GF-D8 (cell line): ENCODE measurements around the gene NUDT21.
A peak's percentile ranks its signal among the peaks of the same experiment; 100 is the strongest.

Source experiments
- DNase-seq: peaks from one replicate; lab custom pipeline; 2025; lab: John Stamatoyannopoulos, UW

The NUDT21 gene

DNA sequence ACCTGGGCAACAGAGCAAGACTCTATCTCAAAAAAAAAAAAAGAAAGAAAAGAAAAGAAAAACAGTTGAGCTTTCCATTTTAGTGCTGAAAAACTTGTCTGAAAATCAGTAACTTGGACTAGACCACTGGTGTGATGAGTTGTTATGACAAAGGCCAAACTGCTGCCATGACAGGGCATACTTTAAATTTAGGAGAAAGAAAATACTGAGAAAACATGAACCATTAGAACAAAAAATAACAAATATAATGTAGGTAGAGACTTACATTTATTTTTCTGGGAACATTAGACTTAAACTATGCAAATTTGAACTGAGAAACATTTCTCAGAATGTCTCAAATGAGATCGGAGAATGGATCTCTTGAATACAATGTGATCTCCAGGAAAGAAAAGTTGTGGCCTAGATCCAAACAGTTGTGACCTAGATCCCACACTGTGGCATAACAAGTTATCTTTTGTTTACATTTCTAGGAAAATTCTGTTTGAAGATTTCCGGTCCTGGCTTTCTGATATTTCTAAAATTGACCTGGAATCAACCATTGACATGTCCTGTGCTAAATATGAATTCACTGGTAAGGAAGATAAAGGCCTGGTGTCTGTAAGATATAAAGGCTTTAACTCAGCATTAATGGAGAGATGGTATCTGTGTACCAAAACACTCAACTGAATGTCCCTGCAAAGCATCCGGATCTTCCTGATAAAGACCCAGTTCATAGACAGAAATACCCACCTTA is 11.1 kb upstream of the NUDT21 start:
- DNase-seq: no peak

- no peak for DNase-seq
These were observed 9.0 kb upstream of the NUDT21 start for GRCh38 chr16:56460101-56460500.

GRCh38 chr16:56457927-56458470 is 6.9 kb upstream of the NUDT21 start:
- no peak for DNase-seq

- DNase-seq: peak; percentile 3
These were observed 889 bp upstream of the NUDT21 start for GRCh38 chr16:56451753-56452689.

DNA sequence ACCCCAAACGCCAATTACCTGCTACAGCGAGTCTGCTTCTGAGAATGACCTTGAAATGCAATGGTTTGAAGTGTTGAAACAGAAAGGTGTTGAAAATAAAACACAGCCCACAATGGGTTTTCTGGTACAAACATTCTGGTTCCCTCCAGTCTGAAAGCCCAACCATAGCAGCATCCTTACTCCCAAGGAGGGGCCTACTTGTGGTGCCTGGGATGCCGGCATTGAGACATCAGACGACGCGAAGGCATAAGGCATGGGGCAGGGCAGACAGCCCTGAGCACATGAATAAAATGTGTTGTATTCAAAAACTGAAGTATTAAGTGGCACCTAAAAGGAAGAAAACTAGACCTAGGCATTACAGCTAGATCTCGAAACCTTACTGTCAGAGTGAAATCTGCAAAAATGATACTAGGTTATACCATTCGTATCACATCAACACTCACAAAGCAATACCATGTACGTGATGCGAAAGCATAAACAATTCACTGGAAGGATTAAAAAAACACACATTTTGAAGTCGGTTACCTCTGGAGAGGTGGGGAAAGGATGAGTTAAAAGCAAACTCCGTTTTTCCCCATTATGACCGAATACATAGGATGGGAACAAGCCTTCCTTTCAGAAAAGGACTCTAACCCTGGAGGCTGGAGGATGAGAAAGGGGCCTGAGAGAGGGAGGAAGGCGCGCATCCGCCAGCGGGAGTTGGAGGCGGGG is 702 bp downstream of the NUDT21 start:
- no peak for DNase-seq

GRCh38 chr16:56448005-56448404 is 3.1 kb downstream of the NUDT21 start:
- no peak for DNase-seq

- no peak for DNase-seq
These were observed 3.8 kb downstream of the NUDT21 start for GRCh38 chr16:56447286-56447685.

- no peak for DNase-seq
These were observed 13.1 kb downstream of the NUDT21 start for GRCh38 chr16:56438038-56438437.

- no peak for DNase-seq
These were observed 14.9 kb downstream of the NUDT21 start for GRCh38 chr16:56436258-56436657.

- DNase-seq: no peak
These were observed 23.0 kb downstream of the NUDT21 start for GRCh38 chr16:56428091-56428490.

GRCh38 chr16:56426585-56426984 is 24.5 kb downstream of the NUDT21 start:
- DNase-seq: no peak

- peak; percentile 27 for DNase-seq
These were observed 25.7 kb downstream of the NUDT21 start, which contains the start of gene AMFR for GRCh38 chr16:56425439-56425832. Gene AMFR (minus strand): TSS chr16:56425545. CDS start chr16:56425327, 218 bp downstream.

- no peak for DNase-seq
These were observed 26.2 kb downstream of the NUDT21 start for GRCh38 chr16:56424791-56425438.

GRCh38 chr16:56424404-56424764 is 26.7 kb downstream of the NUDT21 start:
- DNase-seq: no peak

- peak; percentile 6 for DNase-seq
These were observed 27.3 kb downstream of the NUDT21 start for GRCh38 chr16:56423584-56424403.

- DNase-seq: no peak
These were observed 28.2 kb downstream of the NUDT21 start for GRCh38 chr16:56422896-56423441.

- no peak for DNase-seq
These were observed 29.0 kb downstream of the NUDT21 start for GRCh38 chr16:56421976-56422669.

DNA sequence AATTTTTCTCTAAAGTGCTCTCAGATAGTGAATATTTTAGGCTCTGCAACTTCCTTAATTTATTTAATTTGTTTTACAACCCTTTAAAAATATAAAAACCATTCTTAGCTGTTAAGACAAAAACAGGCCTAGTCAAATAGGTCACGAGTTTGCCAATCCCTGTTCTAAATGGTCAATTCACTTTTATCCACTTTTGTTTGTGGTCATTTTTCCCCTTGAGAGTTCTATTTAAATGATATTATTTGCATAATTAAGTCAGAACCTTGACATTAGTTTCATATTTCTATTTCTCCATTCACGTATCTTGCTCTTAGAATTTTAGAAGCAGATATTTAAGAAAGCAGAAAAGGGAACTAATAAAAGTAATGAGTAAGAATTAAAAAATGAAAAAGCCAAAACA is 29.8 kb downstream of the NUDT21 start:
- DNase-seq: no peak

- DNase-seq: no peak
These were observed 30.5 kb downstream of the NUDT21 start for GRCh38 chr16:56420613-56421012.
